GM12878 (cell line): Measurements from ENCODE around the gene C19orf81. TPM values are rescaled to one million over a fixed set of nuclear protein-coding genes. Genes with fewer than 3 reads are reported as not detected.

ENCODE experiments used
- CREM ChIP-seq: IDR thresholded peaks from 2 replicates; pipeline ENCODE4 v1.6.1; 2014; ENCODE audit warnings: antibody characterized with exemption, low read depth
- E2F8 ChIP-seq: fragments of 450-650 bp; IDR thresholded peaks from 2 replicates; pipeline ENCODE4 v1.6.1; 2018; ENCODE audit warnings: mild to moderate bottlenecking, low read depth, moderate library complexity; ENCODE audit not compliant: partially characterized antibody
- ELK1 ChIP-seq: IDR thresholded peaks from 2 replicates; pipeline ENCODE4 v1.6.1; 2012; ENCODE audit warnings: low read depth, low read length, improper control_type of control experiment
- NFXL1 ChIP-seq: fragments of 450-650 bp; IDR thresholded peaks from 2 replicates; pipeline ENCODE4 v1.6.1; 2017; ENCODE audit warnings: antibody characterized with exemption, mild to moderate bottlenecking, borderline replicate concordance
- SP1 ChIP-seq: IDR thresholded peaks from one replicate; pipeline ENCODE4 v1.6.1; 2011; ENCODE audit warnings: low read depth, low read length
- STAT1 ChIP-seq: fragments of 450-650 bp; conservative IDR thresholded peaks from 2 replicates; pipeline ENCODE4 v1.6.1; 2014; ENCODE audit warnings: antibody characterized with exemption, mild to moderate bottlenecking
- ZBED1 ChIP-seq: IDR thresholded peaks from 2 replicates; pipeline ENCODE4 v1.6.1; 2016; ENCODE audit warnings: borderline replicate concordance
- ZBTB33 ChIP-seq: fragments of 450-650 bp; IDR thresholded peaks from 2 replicates; pipeline ENCODE4 v1.6.1; 2017; ENCODE audit warnings: mild to moderate bottlenecking
- polyA plus RNA-seq, 11 experiments: library from polyadenylated mRNA; depleted of rRNA in 4 of 11; unstranded in 6 of 11; stranded (reverse) in 5 of 11; fragments of >200 nt; fragmentation: Nextera tagmentation in 4 of 11; fragmentation: Illumina TruSeq in 1 of 11; extraction: Ambion mirVana in 4 of 11; extraction: Trizol in 1 of 11; gene quantifications; 1 replicate in 1 of 11; 2 replicates in 10 of 11; pipeline versions ENCODE4 v1.2.1 to v1.2.3, GENCODE V29; 2011 to 2016; ENCODE audit warnings: inconsistent platforms in 2 of 11, missing spikeins in 2 of 11, low read depth in 1 of 11
- total RNA-seq, 4 experiments: library from RNA; depleted of rRNA in 3 of 4; stranded (reverse); fragments of >200 nt in 3 of 4; fragmentation: Illumina TruSeq in 1 of 4; extraction: Trizol in 1 of 4; gene quantifications; 2 replicates each; pipeline versions ENCODE4 v1.2.1 to v1.2.3, GENCODE V29; 2013 to 2021

The C19orf81 gene
- total and polyA plus RNA-seq, 10 of the 15 experiments (the other 5 are each of a cell fraction or from before 2014, with no cell fraction given), result 0.69 TPM; not detected in 9

- TF ChIP-seq E2F8, result no peak
- no peak for TF ChIP-seq ZBED1
- no peak for TF ChIP-seq SP1
- no peak for TF ChIP-seq ELK1
- no peak for TF ChIP-seq CREM
- TF ChIP-seq STAT1, result no peak
- no peak for TF ChIP-seq NFXL1
- TF ChIP-seq ZBTB33, result no peak
These were observed 53.1 kb downstream of the C19orf81 start (continued) for GRCh38 chr19:50702158-50702870.
